HepG2 (cell line): Measurements from ENCODE around the gene DHX58. TPM values are rescaled to one million over a fixed set of nuclear protein-coding genes. Genes with fewer than 3 reads are reported as not detected.

Experiments used
- ARHGAP35 ChIP-seq: sonication (generic); formaldehyde crosslinking; IDR thresholded peaks from 2 replicates; pipeline ENCODE4 v1.9.0; 2022; ENCODE audit warnings: mild to moderate bottlenecking, inconsistent platforms, moderate library complexity, missing genetic modification reagents, borderline replicate concordance
- BHLHE40 ChIP-seq: IDR thresholded peaks from 2 replicates; pipeline ENCODE4 v1.6.1; 2011; ENCODE audit warnings: low read length, improper control_type of control experiment
- CEBPG ChIP-seq: IDR thresholded peaks from 2 replicates; pipeline ENCODE4 v1.6.1; 2016
- CENPBD1 ChIP-seq: sonication (generic); formaldehyde crosslinking; IDR thresholded peaks from 2 replicates; pipeline ENCODE4 v1.8.0; 2022; ENCODE audit warnings: missing genetic modification reagents, low read depth, mild to moderate bottlenecking, borderline replicate concordance
- ELF3 ChIP-seq: IDR thresholded peaks from 2 replicates; pipeline ENCODE4 v1.6.1; 2016; ENCODE audit warnings: missing genetic modification reagents, missing compliant biosample characterization
- GATAD1 ChIP-seq: IDR thresholded peaks from 2 replicates; pipeline ENCODE4 v1.6.1; 2016; ENCODE audit warnings: missing genetic modification reagents, missing compliant biosample characterization
- KMT2A ChIP-seq: sonication (generic); formaldehyde crosslinking; IDR thresholded peaks from 2 replicates; pipeline ENCODE4 v1.4.0; 2020; ENCODE audit warnings: missing genetic modification reagents
- MZF1 ChIP-seq: sonication (generic); formaldehyde crosslinking; IDR thresholded peaks from 2 replicates; pipeline ENCODE4 v1.8.1; 2023; ENCODE audit warnings: mild to moderate bottlenecking, missing genetic modification reagents, borderline replicate concordance
- RAD21 ChIP-seq: fragments of 450-650 bp; formaldehyde crosslinking; IDR thresholded peaks from 2 replicates; pipeline ENCODE4 v1.5.0; 2020; ENCODE audit warnings: mild to moderate bottlenecking
- RERE ChIP-seq: IDR thresholded peaks from 2 replicates; pipeline ENCODE4 v1.6.1; 2016; ENCODE audit warnings: low read depth, missing genetic modification reagents, missing compliant biosample characterization
- TFE3 ChIP-seq: IDR thresholded peaks from 2 replicates; pipeline ENCODE4 v1.6.1; 2016
- ZBTB38 ChIP-seq: sonication (generic); formaldehyde crosslinking; IDR thresholded peaks from 2 replicates; pipeline ENCODE4 v1.5.1; 2020; ENCODE audit warnings: mild to moderate bottlenecking, missing genetic modification reagents
- ZFYVE20 ChIP-seq: sonication (generic); formaldehyde crosslinking; IDR thresholded peaks from 2 replicates; pipeline ENCODE4 v1.8.0; 2023; ENCODE audit warnings: low read depth, mild to moderate bottlenecking, moderate library complexity, missing genetic modification reagents, borderline replicate concordance
- ZKSCAN8 ChIP-seq: IDR thresholded peaks from 2 replicates; pipeline ENCODE4 v1.6.1; 2016; ENCODE audit warnings: borderline replicate concordance, missing genetic modification reagents, missing compliant biosample characterization
- ZNF44 ChIP-seq: sonication (generic); formaldehyde crosslinking; IDR thresholded peaks from 2 replicates; pipeline ENCODE4 v1.5.1; 2020; ENCODE audit warnings: mild to moderate bottlenecking, missing genetic modification reagents
- ZNF768 ChIP-seq: sonication (generic); formaldehyde crosslinking; IDR thresholded peaks from 2 replicates; pipeline ENCODE4 v1.4.0; 2020; ENCODE audit warnings: missing genetic modification reagents
- ZNF850 ChIP-seq: sonication (generic); formaldehyde crosslinking; conservative IDR thresholded peaks from 2 replicates; pipeline ENCODE4 v1.9.0; 2021; ENCODE audit warnings: mild to moderate bottlenecking, missing genetic modification reagents
- polyA plus RNA-seq, 8 experiments: library from polyadenylated mRNA; depleted of rRNA in 3 of 8; stranded (reverse) in 7 of 8; unstranded in 1 of 8; fragments of >200 nt; fragmentation: Illumina TruSeq in 4 of 8; extraction: Trizol in 4 of 8; gene quantifications; 2 replicates each; pipeline versions ENCODE4 v1.2.1 to v1.2.3, GENCODE V29; 2011 to 2016; ENCODE audit warnings: low read depth in 4 of 8, missing spikeins in 1 of 8, mixed read lengths in 1 of 8; ENCODE audit not compliant: insufficient read depth in 1 of 8
- total RNA-seq, 5 experiments: library from RNA; depleted of rRNA; stranded (reverse); fragments of >200 nt; fragmentation: Illumina TruSeq; extraction: Trizol; gene quantifications; 2 replicates each; pipeline ENCODE4 v1.2.3, GENCODE V29; 2016; ENCODE audit warnings: low read depth in 1 of 5
- TF ChIP-seq, protein P1 (sequence below): sonication (generic); formaldehyde crosslinking; conservative IDR thresholded peaks from 2 replicates; pipeline ENCODE4 v1.5.0; 2020; ENCODE audit warnings: missing genetic modification reagents

Gene DHX58
- total and polyA plus RNA-seq, 2 of the 13 experiments (the other 11 are each of a cell fraction or from before 2014, with no cell fraction given), result 6.7 to 7.8 TPM

DNA sequence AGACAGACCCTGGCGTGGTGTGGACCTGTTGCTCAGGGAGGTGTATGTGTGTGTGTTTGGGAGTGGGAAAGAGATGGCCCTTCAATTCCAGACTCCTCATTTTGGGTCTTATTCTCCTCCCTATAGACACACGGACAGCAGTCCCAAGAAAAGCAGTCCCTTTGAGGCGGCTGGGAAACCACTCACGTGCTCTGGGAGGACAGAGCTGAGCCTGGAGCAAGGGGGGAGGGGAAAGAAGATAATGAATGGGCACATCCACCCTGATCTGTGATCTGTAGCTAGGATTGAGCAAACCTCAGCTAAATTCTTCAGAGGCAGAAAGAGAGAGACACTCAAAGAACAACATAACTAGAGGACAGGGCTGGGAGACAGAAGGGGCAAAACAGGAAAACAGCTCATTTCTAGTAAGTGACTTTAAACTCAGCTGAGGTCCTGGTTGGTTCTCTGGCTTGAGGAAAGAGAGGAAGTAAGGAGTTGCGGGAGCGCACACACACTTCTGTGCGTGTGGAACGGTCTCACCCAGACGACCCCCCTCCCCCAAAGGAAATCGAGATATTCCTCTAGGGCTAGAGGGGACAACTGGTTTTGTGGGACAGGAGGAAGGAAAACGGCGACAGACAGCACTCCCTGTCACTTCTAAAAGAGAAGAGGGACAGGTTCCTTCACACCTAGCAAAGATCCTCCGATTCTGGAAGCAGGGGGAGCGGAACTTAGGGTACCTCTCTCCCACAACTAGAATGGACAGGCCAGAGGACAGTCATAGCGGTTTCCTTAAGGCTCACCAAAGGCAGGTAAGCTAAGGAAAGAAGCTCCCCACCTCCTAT, 41.6 kb upstream of the DHX58 start (continued):
- no peak for TF ChIP-seq RERE (CRISPR knock-in tag)
- no peak for TF ChIP-seq CENPBD1 (CRISPR knock-in tag)
- TF ChIP-seq BHLHE40, result peak; percentile 89
- TF ChIP-seq ZNF850 (CRISPR knock-in tag), result no peak
- TF ChIP-seq KMT2A, result peak; percentile 17; the same call in 1 of the 2 replicates
- TF ChIP-seq CEBPG (CRISPR knock-in tag), result peak; percentile 35; the same call in 1 of the 2 replicates
- TF ChIP-seq GATAD1 (CRISPR knock-in tag), result peak; percentile 32; the same call in 1 of the 2 replicates
- TF ChIP-seq, protein P1, sequence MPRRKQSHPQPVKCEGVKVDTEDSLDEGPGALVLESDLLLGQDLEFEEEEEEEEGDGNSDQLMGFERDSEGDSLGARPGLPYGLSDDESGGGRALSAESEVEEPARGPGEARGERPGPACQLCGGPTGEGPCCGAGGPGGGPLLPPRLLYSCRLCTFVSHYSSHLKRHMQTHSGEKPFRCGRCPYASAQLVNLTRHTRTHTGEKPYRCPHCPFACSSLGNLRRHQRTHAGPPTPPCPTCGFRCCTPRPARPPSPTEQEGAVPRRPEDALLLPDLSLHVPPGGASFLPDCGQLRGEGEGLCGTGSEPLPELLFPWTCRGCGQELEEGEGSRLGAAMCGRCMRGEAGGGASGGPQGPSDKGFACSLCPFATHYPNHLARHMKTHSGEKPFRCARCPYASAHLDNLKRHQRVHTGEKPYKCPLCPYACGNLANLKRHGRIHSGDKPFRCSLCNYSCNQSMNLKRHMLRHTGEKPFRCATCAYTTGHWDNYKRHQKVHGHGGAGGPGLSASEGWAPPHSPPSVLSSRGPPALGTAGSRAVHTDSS (CRISPR knock-in tag), result 0 out of 2 replicates have a peak, but pooled peaks have one; percentile 17
- TF ChIP-seq ZNF44 (CRISPR knock-in tag), result 0 out of 2 replicates have a peak, but pooled peaks have one; percentile 45
- no peak for TF ChIP-seq ZKSCAN8 (CRISPR knock-in tag)
- peak; percentile 12; the same call in 1 of the 2 replicates for TF ChIP-seq TFE3 (CRISPR knock-in tag)
- TF ChIP-seq ZFYVE20, result no peak
- no peak for TF ChIP-seq ARHGAP35 (CRISPR knock-in tag)
- no peak for TF ChIP-seq RAD21 (CRISPR knock-in tag)
- TF ChIP-seq MZF1 (CRISPR knock-in tag), result no peak
- no peak for TF ChIP-seq ZBTB38
- TF ChIP-seq ELF3, result peak; percentile 21; the same call in 1 of the 2 replicates
- TF ChIP-seq ZNF768 (CRISPR knock-in tag), result no peak
